GM19240 (cell line): Measurements from ENCODE around the gene SCN2B.
A peak's percentile ranks its signal among the peaks of the same experiment; 100 is the strongest.
"Not testable (repeated sequence)": the region's sequence is repeated elsewhere in the genome, so short reads cannot be mapped to it uniquely, and the experiment has no call there.

Experiments used
- DNase-seq: peaks from one replicate; pipeline ENCODE4 v3.0.0; 2011; ENCODE audit warnings: low spot score; ENCODE audit not compliant: insufficient read length

The SCN2B gene

GRCh38 chr11:118206391-118207031, 30.1 kb upstream of the SCN2B start:
- no peak for DNase-seq

GRCh38 chr11:118205606-118206378, 29.4 kb upstream of the SCN2B start:
- no peak for DNase-seq

GRCh38 chr11:118202599-118203422, 26.4 kb upstream of the SCN2B start:
- DNase-seq = no peak

- no peak for DNase-seq
Measured at GRCh38 chr11:118201966-118202365, 25.5 kb upstream of the SCN2B start.

GRCh38 chr11:118200901-118201680, 24.7 kb upstream of the SCN2B start:
- no peak for DNase-seq

GRCh38 chr11:118200497-118200896, 24.1 kb upstream of the SCN2B start:
- DNase-seq = no peak

- no peak for DNase-seq
Measured at GRCh38 chr11:118199135-118199534, 22.7 kb upstream of the SCN2B start.

- DNase-seq = peak; percentile 44
Measured at GRCh38 chr11:118198370-118198769, 21.9 kb upstream of the SCN2B start.

- no peak for DNase-seq
Measured at GRCh38 chr11:118194835-118195627, 18.6 kb upstream of the SCN2B start.

- no peak for DNase-seq
Measured at GRCh38 chr11:118193910-118194566, 17.6 kb upstream of the SCN2B start.

- not testable (repeated sequence) for DNase-seq
Measured at GRCh38 chr11:118192817-118193216, 16.4 kb upstream of the SCN2B start.

- DNase-seq = not testable (repeated sequence)
Measured at GRCh38 chr11:118190942-118191506, 14.6 kb upstream of the SCN2B start.

- no peak for DNase-seq
Measured at GRCh38 chr11:118186346-118187107, 10.1 kb upstream of the SCN2B start.

GRCh38 chr11:118184784-118185579, 8.5 kb upstream of the SCN2B start:
- DNase-seq = no peak

GRCh38 chr11:118183691-118184090, 7.3 kb upstream of the SCN2B start:
- DNase-seq = not testable (repeated sequence)

GRCh38 chr11:118180300-118180703, 3.9 kb upstream of the SCN2B start:
- DNase-seq = no peak

GRCh38 chr11:118176778-118177134, 317 bp upstream of the SCN2B start:
- DNase-seq = no peak
